DMS53 treated with DMSO at 0.1 percent for 48 hours (cell line): ENCODE measurements around the gene ELOVL5.
A peak's percentile ranks its signal among the peaks of the same experiment; 100 is the strongest.
"Not testable (repeated sequence)": the region's sequence is repeated elsewhere in the genome, so short reads cannot be mapped to it uniquely, and the experiment has no call there.

Source experiments
- DNase-seq: peaks from one replicate; lab custom pipeline; 2025; ENCODE audit not compliant: unreplicated experiment; lab: John Stamatoyannopoulos, UW

Gene ELOVL5

DNA sequence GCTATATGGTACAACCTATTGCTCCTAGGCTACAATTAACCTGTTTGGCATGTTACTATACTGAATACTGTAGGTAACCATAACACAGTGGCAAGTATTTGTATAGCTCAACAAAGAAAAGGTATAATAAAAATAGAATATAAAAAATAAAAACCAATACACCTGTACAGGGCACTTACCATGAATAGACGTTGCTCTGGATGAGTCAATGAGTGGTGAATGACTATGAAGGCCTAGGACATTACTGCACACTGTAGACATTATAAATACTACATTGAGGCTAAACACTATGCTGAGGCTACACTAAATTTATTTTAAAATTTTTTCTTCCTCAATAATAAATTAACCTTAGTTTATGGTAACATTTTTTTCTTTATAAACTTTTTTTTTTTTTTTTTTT, 18.6 kb downstream of the ELOVL5 start:
- DNase-seq: no peak

DNA sequence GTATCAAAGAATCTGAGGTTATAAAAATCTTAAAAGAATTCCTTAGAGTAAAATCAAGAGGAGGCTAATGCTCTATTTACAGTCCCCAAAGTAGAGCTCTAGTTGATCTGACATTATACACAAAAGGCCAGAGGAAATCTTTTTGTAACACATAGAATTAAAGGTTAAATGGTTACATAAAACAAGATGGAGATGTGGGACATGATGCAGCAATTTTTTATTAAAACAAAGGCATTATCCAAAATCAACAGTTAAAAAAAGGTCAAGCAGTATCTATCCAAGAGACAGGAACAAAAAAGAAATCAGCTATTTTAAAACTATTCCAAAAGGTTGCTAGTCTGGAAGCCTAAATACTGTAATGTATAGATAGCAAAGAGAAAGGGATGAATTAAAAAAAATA, 20.4 kb downstream of the ELOVL5 start:
- DNase-seq: no peak

DNA sequence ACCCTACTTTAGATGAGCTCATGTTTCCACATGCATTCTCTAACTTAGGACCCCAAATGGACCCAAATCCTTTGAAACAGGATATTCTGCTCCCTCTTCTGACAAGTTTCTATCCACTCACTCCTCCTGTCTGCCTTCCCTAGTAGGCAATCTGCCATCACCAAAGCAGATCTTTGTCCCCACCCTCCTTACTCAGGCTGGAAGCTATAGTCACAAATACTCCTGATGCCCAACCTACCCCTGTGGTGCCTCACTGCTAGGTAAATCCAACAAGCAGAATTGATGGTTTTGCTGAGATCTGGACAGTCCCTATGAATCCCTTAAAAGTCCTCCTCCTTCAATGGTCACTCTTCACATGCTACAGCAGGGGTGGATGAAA, 21.7 kb downstream of the ELOVL5 start:
- DNase-seq: no peak

DNA sequence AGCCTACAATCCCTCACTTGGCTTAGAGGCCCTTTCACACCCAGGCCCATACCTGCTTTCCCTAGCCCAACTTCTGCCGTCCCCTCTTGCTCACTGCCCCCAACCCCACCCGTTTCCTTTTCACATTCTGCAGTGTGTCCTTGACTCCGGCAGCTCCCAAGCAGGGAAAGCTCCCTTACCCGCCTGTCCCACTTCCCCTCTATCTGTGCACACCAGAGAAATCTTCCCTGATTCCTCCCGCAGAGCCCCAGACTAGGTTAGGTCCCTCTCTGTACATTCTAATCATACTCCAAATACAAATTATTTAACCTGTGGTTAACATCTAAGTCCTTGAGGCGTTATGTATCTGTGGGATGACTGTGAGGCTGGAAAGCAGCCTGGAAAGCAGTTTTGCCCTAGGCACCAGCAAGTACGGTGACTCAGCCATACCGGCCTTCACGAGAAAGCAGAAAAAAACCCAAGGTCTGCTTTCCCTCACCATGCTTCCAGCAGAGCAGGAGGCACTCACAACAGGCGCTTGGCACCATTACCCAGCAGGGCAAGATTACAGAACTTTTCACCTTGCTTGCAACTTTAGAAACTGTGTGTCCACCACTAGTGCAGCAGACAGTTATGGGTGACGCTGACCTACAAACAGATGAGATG, 22.3 kb downstream of the ELOVL5 start:
- DNase-seq: no peak

DNA sequence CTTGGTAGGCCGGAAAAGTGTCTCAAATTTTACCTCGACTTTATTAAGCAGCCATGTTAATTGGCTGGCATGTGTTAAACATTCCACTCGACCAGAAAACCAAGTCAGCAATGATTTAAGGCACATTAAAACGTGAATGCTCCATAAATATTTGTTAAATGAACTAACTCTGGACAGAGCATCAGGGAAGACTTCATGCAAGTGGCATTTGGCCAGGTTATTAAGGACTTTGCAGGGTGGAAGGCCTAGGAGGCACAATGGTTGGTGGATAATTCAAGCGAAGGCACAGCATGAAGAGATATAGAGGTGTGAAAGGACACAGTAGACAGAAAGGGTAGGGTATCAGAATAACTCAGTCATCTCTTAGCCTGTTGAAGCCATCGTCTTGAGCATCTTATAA, 23.0 kb downstream of the ELOVL5 start:
- DNase-seq: no peak

DNA sequence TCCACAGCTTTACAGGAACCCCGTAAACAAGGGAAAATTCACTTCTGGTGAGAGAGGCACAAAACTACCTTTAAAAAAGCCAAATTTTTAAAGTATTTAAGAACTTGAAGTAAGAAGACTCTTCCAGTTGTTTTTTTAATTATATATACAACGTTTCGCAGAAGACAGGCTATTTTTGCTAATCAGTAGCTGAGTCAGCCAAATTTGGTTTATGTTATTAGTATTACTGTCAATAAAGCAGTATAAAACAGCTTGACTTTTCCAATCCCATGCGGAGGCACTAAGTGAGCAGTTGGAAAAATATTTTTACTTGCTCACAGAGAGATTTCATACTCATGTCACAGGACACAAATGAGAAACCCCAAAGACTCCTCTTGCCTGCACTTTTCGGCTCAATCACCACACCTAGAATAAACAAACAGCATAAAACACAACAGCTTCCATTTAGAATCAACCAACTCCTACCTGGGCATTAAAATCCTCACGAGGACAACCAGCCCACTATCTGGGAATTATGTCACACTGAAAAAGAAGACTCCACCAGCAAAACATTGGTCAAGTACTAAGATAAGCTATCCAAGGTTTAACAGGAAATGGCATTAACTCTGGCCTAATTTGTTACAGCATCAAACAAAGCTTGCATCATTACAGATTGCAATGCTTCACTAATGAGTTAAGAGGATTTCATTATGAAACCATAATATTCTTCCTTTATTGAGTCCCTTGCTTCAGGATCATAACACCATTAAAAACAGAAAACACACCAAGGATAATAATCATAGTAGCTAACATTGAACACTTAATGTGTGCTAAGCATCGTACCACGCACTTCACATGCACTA, 26.3 kb downstream of the ELOVL5 start:
- DNase-seq: no peak

DNA sequence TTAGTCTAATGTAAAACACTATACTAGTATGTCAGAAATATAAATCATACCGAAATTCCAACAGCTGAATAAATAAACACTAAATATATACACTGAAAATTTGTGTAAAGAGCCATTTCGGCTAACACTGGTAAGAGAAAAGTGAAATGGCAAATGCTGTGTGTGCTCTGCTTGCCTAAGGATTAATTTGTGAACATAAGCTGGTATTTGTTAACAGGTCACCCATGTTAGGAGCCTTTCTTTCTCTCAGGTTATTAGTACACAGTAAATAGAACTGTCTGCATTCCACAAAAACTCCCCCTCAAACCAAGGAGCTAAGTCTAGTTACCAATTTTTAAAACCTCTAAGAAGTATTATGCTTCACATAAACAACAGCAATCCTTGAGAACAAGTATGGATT, 27.0 kb downstream of the ELOVL5 start:
- DNase-seq: peak; percentile 80

DNA sequence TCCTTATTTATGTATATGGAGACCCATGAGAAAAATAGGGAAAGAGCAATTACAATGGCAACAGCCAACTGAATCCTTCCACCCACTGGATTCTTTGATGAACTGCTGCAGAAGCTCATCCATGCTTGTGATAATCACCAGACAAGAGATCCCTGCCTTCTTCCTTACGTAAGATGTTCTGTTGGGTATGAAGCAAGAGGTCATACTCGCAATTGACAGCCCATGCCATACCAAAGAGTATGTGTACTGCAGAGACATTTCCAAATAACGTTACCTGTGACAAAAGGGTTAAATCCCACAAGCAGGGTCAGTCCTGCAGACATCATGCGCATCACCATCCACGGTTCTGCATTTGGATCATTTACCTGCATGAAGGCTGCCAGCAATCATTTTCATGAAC, 27.8 kb downstream of the ELOVL5 start:
- DNase-seq: no peak

DNA sequence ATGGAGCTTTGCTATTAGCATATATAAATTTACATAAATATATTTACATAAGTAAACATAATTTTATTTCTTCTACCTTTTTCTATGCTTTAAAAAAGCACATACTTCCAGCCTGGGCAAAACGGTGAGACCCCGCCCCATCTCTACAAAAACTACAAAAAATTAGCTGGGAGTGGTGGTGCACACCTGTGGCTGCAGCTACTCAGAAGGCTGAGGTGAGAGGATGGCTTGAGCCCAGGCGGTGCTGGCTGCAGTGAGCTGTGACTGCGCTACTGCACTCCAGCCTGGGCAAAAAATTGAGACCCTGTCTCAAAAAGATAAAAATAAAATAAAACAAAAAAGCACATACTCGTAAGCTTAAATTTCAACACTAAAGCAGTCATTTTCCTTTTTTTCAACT, 30.3 kb downstream of the ELOVL5 start:
- DNase-seq: no peak

DNA sequence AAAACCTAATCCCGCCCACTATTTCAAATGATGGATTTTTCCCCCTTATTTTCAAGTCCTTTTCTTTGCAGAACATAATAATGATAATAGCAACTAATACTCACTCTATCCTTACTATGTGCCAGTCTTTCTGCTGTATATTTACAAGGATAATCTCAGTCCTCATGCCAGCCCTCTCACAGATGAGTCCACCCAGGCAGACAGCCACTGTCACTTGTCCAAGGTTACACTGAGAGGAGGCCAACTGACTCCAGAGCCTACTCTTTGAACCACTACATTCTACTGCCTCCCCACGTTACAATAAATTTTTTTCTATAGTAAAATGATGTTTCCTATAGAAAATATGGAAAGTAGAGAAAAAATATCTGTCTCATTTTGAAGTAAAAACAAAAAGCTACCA, 30.9 kb downstream of the ELOVL5 start:
- no peak for DNase-seq

DNA sequence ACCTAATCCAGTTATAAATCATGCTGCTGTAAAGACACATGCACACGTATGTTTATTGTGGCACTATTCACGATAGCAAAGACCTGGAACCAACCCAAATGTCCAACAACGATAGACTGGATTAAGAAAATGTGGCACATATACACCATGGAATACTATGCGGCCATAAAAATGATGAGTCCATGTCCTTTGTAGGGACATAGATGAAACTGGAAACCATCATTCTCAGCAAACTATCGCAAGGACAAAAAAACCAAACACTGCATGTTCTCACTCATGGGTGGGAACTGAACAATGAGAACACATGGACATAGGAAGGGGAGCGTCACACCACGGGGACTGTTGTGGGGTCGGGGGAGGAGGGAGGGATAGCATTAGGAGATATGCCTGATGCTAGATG, 31.5 kb downstream of the ELOVL5 start:
- DNase-seq: not testable (repeated sequence)

DNA sequence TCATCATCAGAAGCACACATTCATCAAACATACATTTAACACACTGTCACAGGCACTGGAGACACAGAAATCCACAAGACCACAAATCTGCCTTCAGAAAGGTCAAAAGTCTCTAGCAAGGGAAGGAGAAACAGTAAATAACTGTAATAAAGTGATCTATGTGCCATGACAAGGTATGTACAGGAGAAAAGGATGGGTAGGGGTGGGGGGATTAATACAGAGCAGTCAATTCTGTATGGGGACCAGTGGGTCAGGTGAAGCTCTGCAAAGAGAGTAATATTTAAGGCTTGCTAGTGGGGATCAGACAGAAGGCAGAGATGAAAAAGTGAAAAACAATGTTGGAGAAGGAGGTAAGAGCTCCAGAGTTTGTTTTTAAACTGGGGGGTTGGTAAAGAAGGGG, 32.6 kb downstream of the ELOVL5 start:
- no peak for DNase-seq

DNA sequence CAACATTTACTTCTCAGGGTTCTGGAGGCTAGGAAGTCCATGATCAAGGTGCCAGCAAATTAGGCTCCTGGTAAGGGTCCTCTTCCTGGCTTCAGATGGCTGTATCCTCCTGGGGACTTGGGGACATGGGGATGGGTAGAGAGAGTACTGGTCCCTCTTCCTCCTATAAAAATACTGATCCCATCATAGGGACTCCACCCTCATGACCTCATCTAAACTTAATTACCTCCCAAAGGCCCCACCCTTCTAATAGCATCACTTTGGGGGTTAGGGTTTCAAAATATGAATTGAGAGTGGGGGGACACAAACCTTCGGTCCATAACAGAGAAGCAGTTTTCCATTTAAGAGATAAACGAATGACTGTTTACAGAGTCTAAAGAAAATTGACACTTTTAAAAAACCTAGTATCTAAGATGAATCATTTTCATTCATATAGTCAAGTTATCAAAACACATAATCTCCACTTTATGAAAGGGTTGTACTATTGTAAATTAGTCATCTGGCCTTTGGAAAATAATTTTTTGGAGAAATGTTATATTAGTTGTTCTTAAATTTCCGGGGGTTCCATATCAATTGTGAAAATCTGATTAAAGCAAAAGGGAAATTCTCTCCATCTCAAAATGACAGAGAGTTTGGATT, 33.5 kb downstream of the ELOVL5 start:
- DNase-seq: no peak

DNA sequence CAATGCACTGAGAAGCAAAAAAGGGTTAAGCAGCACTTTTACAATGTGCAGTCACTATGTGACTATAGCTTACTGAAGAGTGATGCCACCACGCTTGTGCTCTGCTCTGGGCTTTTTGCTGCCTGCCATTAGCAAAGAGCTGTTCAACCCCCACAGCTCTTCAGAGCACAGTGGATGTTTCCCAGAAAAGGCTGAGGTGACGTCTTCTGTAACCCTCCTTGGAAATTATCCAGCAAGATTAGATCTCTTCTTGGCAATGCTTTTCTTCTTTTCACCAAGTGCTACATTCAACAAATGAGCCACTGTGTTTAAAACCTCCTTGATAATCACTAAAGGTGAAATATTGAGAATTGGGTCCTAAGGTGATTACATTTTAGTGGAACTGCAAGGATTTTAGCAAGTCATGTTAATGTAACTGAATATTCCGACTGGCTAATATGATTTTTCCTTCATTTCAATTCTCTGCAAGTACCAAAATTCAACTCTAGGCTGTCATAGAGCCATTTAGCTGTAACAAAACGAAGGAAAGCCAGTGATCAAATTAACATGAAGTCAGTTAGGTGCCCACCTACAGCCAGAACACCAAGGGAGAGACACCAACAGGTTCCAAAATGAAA, 34.9 kb downstream of the ELOVL5 start:
- DNase-seq: no peak

DNA sequence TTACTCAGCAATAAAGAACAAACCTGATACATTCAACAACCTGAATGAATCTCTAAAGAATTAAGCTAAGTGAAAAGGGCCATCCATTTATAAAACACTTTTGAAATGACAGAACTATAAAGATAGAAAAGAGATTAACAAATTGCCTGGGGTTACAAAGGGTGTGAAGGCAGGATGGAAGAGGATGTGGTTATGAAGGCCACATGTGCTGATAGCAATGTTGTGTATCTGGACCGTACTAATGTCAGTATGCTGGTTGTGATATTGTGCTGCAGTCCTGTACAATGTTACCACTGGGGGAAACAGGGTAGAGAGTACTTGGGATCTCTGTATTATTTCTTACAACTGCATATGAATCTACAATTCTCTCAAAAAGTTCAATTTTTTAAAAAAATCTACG, 36.4 kb downstream of the ELOVL5 start:
- no peak for DNase-seq

DNA sequence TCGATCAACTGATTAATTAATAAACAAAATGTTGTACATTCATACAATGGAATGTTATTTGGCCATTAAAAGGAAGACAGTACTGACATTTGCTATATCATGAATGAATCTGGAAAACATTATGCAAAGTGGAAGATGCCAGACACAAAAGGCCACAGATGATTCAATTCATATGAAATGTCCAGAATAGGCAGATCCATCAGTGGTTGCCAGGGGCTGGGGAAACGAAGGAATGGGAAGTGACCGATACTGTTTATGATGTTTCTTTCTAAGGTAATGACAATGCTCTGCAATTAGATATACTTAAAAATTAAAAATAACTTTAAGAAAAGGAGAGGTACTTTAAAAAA, 37.2 kb downstream of the ELOVL5 start:
- DNase-seq: no peak

DNA sequence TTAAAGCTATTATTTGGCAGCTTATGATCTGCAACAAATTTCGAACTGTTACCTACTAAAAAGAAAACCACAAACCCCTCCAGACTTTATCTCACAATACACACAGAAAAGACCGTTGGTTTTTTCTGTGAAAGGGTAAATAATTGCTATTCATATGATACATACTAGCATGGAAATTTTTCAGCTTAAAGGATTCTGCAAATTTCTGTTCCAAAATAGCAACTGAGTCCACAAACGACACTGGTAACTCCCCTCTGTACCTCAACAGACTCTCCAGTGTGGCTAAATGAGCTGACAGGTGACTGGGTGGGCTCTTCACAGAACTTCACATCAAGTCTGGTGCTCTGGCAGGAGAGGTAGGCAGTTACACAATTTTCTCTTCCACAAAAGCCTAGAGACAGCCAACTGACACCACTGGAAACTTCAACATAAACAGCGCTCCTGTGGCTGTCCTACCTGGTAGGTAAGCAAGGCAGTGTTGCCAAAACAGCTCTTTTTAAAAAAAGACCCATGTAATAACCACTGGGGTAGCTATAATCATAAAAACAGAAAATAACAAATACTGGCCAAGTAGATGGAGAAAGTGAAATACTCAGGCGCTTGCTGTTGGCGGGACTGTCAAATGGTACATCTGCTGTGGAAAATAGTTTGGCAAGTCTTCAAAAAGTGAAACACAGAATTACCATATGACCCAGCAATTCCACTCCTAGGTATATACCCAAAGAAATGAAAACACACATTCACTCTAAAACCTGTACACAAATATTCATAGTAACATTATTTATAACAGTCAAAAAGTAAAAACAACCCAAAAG, 37.8 kb downstream of the ELOVL5 start:
- no peak for DNase-seq

DNA sequence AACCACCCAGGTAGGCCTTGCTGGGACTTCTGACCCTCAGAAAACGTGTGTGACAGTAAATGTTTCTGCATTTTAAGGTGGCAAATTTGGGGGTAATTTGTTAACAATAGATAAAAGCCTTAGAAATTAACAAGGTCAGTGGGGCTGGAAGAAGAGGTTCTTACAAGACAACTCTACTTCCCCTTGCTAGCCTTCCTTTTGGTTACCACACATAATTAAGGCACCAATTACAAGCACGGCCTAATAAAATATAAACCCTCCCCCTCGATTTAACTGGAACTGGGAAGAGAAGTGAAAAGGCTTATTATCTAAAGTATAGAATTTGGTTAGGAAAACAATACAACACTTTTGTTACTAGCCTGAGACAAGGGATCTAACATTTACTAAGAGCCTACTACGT, 38.8 kb downstream of the ELOVL5 start:
- no peak for DNase-seq

DNA sequence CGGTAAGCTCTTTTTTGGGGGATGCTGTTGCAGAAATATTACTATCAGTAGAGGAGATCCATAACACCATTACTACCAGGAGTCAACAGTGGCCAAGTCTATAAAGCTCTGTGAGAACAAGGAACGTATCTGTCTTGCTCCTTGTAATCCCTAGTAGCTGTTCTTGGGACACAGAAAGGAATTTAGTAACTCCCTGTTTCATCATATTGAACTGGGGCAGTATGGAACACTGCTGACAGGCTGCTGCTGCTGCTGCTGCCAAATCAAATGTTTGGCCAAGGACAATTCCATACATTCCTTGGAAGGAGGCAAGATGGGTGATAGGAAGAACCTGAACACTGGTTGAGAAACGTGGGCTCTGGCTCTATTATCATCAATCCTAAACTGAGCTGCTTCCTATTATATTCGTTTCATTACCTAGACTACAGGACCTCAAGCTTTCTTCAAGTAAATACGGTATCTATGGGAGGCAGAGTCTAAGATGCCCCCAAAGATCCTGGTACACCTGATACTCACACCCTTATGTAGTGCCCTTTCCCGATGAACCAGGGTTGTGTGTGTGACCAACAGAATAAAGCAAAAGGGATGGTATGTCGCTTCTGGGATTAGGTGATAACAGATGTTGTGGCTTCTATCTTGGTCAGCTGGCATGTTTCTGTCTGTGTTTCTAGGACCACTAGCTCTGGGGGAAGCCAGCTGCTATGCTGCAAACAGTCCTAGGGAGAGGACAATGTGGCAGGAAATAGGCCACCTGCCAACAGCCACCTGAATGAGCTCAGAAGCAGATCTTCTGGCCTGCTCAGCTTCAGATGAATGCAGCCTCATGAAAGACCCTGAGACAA, 39.5 kb downstream of the ELOVL5 start:
- peak; percentile 35 for DNase-seq

DNA sequence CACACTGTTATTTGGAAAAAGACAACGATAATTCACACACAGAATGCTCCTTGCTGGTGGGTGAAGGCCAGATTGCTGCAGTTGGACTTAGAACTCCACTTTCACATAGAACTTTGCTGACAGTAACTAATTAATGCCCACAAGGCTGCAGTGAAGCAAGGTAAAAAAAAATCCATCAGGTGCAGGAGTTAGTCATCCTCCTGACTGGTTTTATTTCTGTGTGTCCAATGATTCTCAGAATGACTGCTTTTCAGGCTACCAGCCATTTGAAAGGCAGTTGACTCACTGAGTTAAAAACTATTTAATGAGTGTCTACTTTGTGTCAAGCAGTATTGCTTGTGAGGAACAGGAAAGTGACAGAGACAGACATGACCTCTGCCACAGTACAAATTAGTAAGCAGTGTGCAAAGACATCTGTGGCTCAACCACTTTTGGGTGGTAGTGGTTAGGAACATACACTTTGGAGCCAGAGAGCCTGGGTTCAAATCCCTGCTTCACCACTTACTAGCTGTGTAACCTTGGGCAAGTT, 41.9 kb downstream of the ELOVL5 start:
- DNase-seq: no peak
